K562 (cell line): Measurements from ENCODE around the gene TIMM50. TPM values are rescaled to one million over a fixed set of nuclear protein-coding genes. Genes with fewer than 3 reads are reported as not detected.

Experiments used
- ATF3 ChIP-seq, 2 experiments: fragments of 450-650 bp in 1 of 2; sonication (generic) in 1 of 2; formaldehyde crosslinking in 1 of 2; IDR thresholded peaks in 1 of 2; conservative IDR thresholded peaks in 1 of 2; 2 replicates each; pipeline versions ENCODE4 v1.6.1 to v1.8.1; 2016 to 2023; ENCODE audit warnings: mild to moderate bottlenecking in 2 of 2, moderate library complexity in 2 of 2, inconsistent platforms in 1 of 2, missing genetic modification reagents in 1 of 2
- BHLHE40 ChIP-seq: IDR thresholded peaks from 2 replicates; pipeline ENCODE4 v1.6.1; 2011; ENCODE audit warnings: low read length, improper control_type of control experiment
- CHD2 ChIP-seq: IDR thresholded peaks from 2 replicates; pipeline ENCODE4 v1.6.1; 2011; ENCODE audit warnings: low read depth, low read length
- E2F6 ChIP-seq, 2 experiments: IDR thresholded peaks; 2 replicates each; pipeline ENCODE4 v1.6.1; 2011; ENCODE audit warnings: borderline replicate concordance in 1 of 2, control low read depth in 1 of 2, low read depth in 1 of 2, low read length in 1 of 2, mild to moderate bottlenecking in 1 of 2, mixed read lengths in 1 of 2, moderate library complexity in 1 of 2; ENCODE audit not compliant: insufficient read depth in 1 of 2, insufficient read length in 1 of 2, poor library complexity in 1 of 2, severe bottlenecking in 1 of 2; ENCODE audit errors: extremely low read depth in 1 of 2
- EHMT2 ChIP-seq: fragments of 450-650 bp; IDR thresholded peaks from 2 replicates; pipeline ENCODE4 v1.6.1; 2018; ENCODE audit warnings: antibody characterized with exemption
- HIVEP1 ChIP-seq: fragments of 250-450 bp; sonication (Bioruptor Pico); IDR thresholded peaks from 2 replicates; pipeline ENCODE4 v1.4.0; 2020; ENCODE audit warnings: mild to moderate bottlenecking
- KDM1A ChIP-seq, 2 experiments: fragments of 450-650 bp; IDR thresholded peaks; 2 replicates each; pipeline ENCODE4 v1.6.1; 2016; ENCODE audit warnings: mild to moderate bottlenecking in 2 of 2
- KLF1 ChIP-seq: fragments of 450-650 bp; IDR thresholded peaks from 2 replicates; pipeline ENCODE4 v1.6.1; 2016; ENCODE audit warnings: missing genetic modification characterization, missing compliant biosample characterization
- KLF10 ChIP-seq: fragments of 250-450 bp; sonication (Bioruptor Pico); IDR thresholded peaks from 2 replicates; pipeline ENCODE4 v1.6.1; 2021; ENCODE audit warnings: matching md5 sums
- NR4A1 ChIP-seq, 2 experiments: fragments of 250-450 bp in 1 of 2; fragments of 450-650 bp in 1 of 2; sonication (Bioruptor Pico) in 1 of 2; IDR thresholded peaks; 2 replicates each; pipeline versions ENCODE4 v1.4.0 to v1.6.1; 2016 to 2020; ENCODE audit warnings: mild to moderate bottlenecking in 2 of 2, missing compliant biosample characterization in 1 of 2, missing genetic modification characterization in 1 of 2, moderate library complexity in 1 of 2
- POLR2G ChIP-seq: fragments of 200-400 bp; formaldehyde crosslinking; IDR thresholded peaks from 2 replicates; pipeline ENCODE4 v1.6.1; 2017; ENCODE audit warnings: low read depth, mild to moderate bottlenecking, antibody characterized with exemption, low read length, moderate library complexity
- RCOR1 ChIP-seq, 2 experiments: IDR thresholded peaks; 2 replicates each; pipeline ENCODE4 v1.6.1; 2012; ENCODE audit warnings: low read depth in 2 of 2, low read length in 2 of 2, borderline replicate concordance in 1 of 2, improper control_type of control experiment in 1 of 2
- SAFB2 ChIP-seq: fragments of 200-400 bp; formaldehyde crosslinking; IDR thresholded peaks from 2 replicates; pipeline ENCODE4 v1.6.1; 2018; ENCODE audit warnings: borderline replicate concordance, low read length, low read depth, moderate library complexity; ENCODE audit not compliant: severe bottlenecking
- STAT5B ChIP-seq: fragments of 250-450 bp; sonication (Bioruptor Pico); IDR thresholded peaks from 2 replicates; pipeline ENCODE4 v1.8.0; 2021; ENCODE audit warnings: mild to moderate bottlenecking, inconsistent platforms
- TARDBP ChIP-seq: fragments of 450-650 bp; IDR thresholded peaks from 2 replicates; pipeline ENCODE4 v1.6.1; 2016
- TCF7L2 ChIP-seq: fragments of 150-350 bp; IDR thresholded peaks from 2 replicates; pipeline ENCODE4 v1.6.1; 2016; ENCODE audit warnings: low read depth, mild to moderate bottlenecking, low read length, moderate library complexity
- TEAD4 ChIP-seq, 2 experiments: sonication (generic) in 1 of 2; formaldehyde crosslinking in 1 of 2; IDR thresholded peaks; 2 replicates each; pipeline versions ENCODE4 v1.6.1 to v1.8.0; 2012 to 2022; ENCODE audit warnings: borderline replicate concordance in 1 of 2, inconsistent platforms in 1 of 2, low read length in 1 of 2, mild to moderate bottlenecking in 1 of 2, missing genetic modification reagents in 1 of 2
- ZBTB49 ChIP-seq: sonication (generic); formaldehyde crosslinking; IDR thresholded peaks from 2 replicates; pipeline ENCODE4 v1.8.0; 2022; ENCODE audit warnings: missing genetic modification reagents, mild to moderate bottlenecking, borderline replicate concordance
- ZNF253 ChIP-seq: fragments of 250-450 bp; sonication (Bioruptor Pico); conservative IDR thresholded peaks from 2 replicates; pipeline ENCODE4 v1.6.1; 2021; ENCODE audit warnings: mild to moderate bottlenecking
- ZNF280A ChIP-seq: fragments of 450-650 bp; IDR thresholded peaks from 2 replicates; pipeline ENCODE4 v1.6.1; 2018; ENCODE audit warnings: mild to moderate bottlenecking, low read depth; ENCODE audit not compliant: partially characterized antibody
- ZNF41 ChIP-seq: fragments of 250-450 bp; sonication (Bioruptor Pico); conservative IDR thresholded peaks from 2 replicates; pipeline ENCODE4 v1.4.0; 2020; ENCODE audit warnings: mild to moderate bottlenecking
- polyA plus RNA-seq, 8 experiments: library from polyadenylated mRNA; depleted of rRNA in 4 of 8; stranded (reverse) in 5 of 8; unstranded in 3 of 8; fragments of >200 nt; fragmentation: Nextera tagmentation in 2 of 8; fragmentation: Illumina TruSeq in 1 of 8; extraction: Ambion mirVana in 2 of 8; extraction: Trizol in 1 of 8; gene quantifications; 2 replicates each; pipeline versions ENCODE4 v1.2.1 to v1.2.3, GENCODE V29; 2011 to 2014; ENCODE audit warnings: inconsistent platforms in 1 of 8, missing spikeins in 1 of 8
- total RNA-seq, 7 experiments: library from RNA; depleted of rRNA in 6 of 7; stranded (reverse); fragments of >200 nt in 6 of 7; fragmentation: Illumina TruSeq in 2 of 7; extraction: Trizol in 2 of 7; gene quantifications; 2 replicates each; pipeline versions ENCODE4 v1.2.1 to v1.2.3, GENCODE V29; 2011 to 2021; ENCODE audit warnings: low replicate concordance in 1 of 7

The TIMM50 gene
- total and polyA plus RNA-seq, 9 of the 15 experiments (the other 6 are each of a cell fraction or from before 2014, with no cell fraction given), result 28.3 to 221 (median 170) TPM

GRCh38 chr19:39438270-39438934, 42.2 kb upstream of the TIMM50 start (continued):
- TF ChIP-seq RCOR1 (IDR thresholded peaks at IDR 0.05; ENCODE audit: borderline replicate concordance in 1 of 2, low read depth in 2 of 2, low read length in 2 of 2), result peak in 1 of 2 experiments; percentile 58; a peak in 1 of 4 replicates
- peak; percentile 84 for TF ChIP-seq ATF3 (IDR thresholded peaks at IDR 0.05)
- TF ChIP-seq ATF3 (CRISPR knock-in tag; conservative IDR thresholded peaks at IDR 0.05), result no peak
- TF ChIP-seq EHMT2, result no peak
- peak; percentile 74 to 77 for TF ChIP-seq KDM1A (IDR thresholded peaks at IDR 0.05)
- no peak for TF ChIP-seq KLF1
- no peak for TF ChIP-seq ZNF280A
- TF ChIP-seq SAFB2, result no peak
- no peak for TF ChIP-seq E2F6 (IDR thresholded peaks at IDR 0.05; ENCODE audit: borderline replicate concordance in 1 of 2, extremely low read depth in 1 of 2, insufficient read depth in 1 of 2, insufficient read length in 1 of 2, low read depth in 1 of 2, low read length in 1 of 2, poor library complexity in 1 of 2, severe bottlenecking in 1 of 2)
- TF ChIP-seq POLR2G, result no peak
- no peak for TF ChIP-seq KLF10 (CRISPR knock-in tag)
- TF ChIP-seq STAT5B (CRISPR knock-in tag), result no peak
- no peak for TF ChIP-seq NR4A1 (CRISPR knock-in tag; IDR thresholded peaks at IDR 0.05)
- no peak for TF ChIP-seq NR4A1 (tag; IDR thresholded peaks at IDR 0.05)
- TF ChIP-seq TEAD4 (IDR thresholded peaks at IDR 0.05; ENCODE audit: low read length), result peak; percentile 51; the same call in 1 of the 2 replicates
- no peak for TF ChIP-seq TEAD4 (CRISPR knock-in tag; IDR thresholded peaks at IDR 0.05; ENCODE audit: borderline replicate concordance)
- TF ChIP-seq BHLHE40, result no peak
- TF ChIP-seq ZBTB49 (CRISPR knock-in tag), result no peak
- TF ChIP-seq ZNF41 (CRISPR knock-in tag), result no peak
- TF ChIP-seq ZNF253 (CRISPR knock-in tag), result no peak
- no peak for TF ChIP-seq HIVEP1 (CRISPR knock-in tag)
- TF ChIP-seq TARDBP, result no peak
- no peak for TF ChIP-seq TCF7L2
- TF ChIP-seq CHD2, result no peak
